Body of pancreas (tissue), 4 donors: ENCODE data around the gene ARSA. TPM values are rescaled to one million over a fixed set of nuclear protein-coding genes. Genes with fewer than 3 reads are reported as not detected.

Experiments
- ATAC-seq: fragments of 150-250 bp; one replicate; pipeline ENCODE4 v1.9.1; 2016
- DNase-seq, 4 donors: peaks; one replicate each; pipeline ENCODE4 v3.0.0-alpha.2; 2019
- H3K27ac ChIP-seq, 4 donors: fragments of 200-600 bp; sonication (generic); 1 replicate in 3 of 4; 2 replicates in 1 of 4; pipeline versions ENCODE4 v1.5.1 to v1.6.1; 2016 to 2019; ENCODE audit warnings: mild to moderate bottlenecking in 1 of 4, mixed read lengths in 1 of 4, moderate library complexity in 1 of 4
- H3K27me3 ChIP-seq, 2 donors: fragments of 200-600 bp; sonication (generic); one replicate each; pipeline ENCODE4 v1.6.0; 2016; ENCODE audit warnings: mild to moderate bottlenecking in 1 of 2
- H3K36me3 ChIP-seq, 2 donors: fragments of 200-600 bp; sonication (generic); replicated peaks in 1 of 2; 2 replicates each; pipeline ENCODE4 v1.5.1; 2016; ENCODE audit warnings: low read depth in 2 of 2; ENCODE audit not compliant: insufficient read depth in 1 of 2
- H3K4me1 ChIP-seq: fragments of 200-600 bp; sonication (generic); one replicate; pipeline ENCODE4 v1.6.0; 2016
- H3K4me3 ChIP-seq, 2 donors: fragments of 200-600 bp; sonication (generic); 1 replicate in 1 of 2; 2 replicates in 1 of 2; pipeline ENCODE4 v1.5.1; 2016 to 2019
- H3K9me3 ChIP-seq, 3 donors: fragments of 200-600 bp; sonication (generic); 1 replicate in 2 of 3; 2 replicates in 1 of 3; pipeline ENCODE4 v1.5.1; 2016
- POLR2A ChIP-seq, 3 donors: fragments of 450-650 bp; IDR thresholded peaks; one replicate each; pipeline ENCODE4 v1.6.1; 2016; ENCODE audit warnings: antibody characterized with exemption in 3 of 3, mild to moderate bottlenecking in 2 of 3
- WGBS, 2 donors: methylation state at CpG; one replicate each; pipeline ENCODE4 v1.1.5; 2017; 5-methylcytosine and 5-hydroxymethylcytosine counted together
- intact Hi-C: fragments of 100-400 bp; cut with DNase I; formaldehyde crosslinking; loops from one replicate; pipeline ENCODE4 v1.15.1; 2023
- total RNA-seq, 2 donors: library from RNA; depleted of rRNA; stranded (reverse); fragments of >200 nt; gene quantifications; one replicate each; pipeline ENCODE4 v1.1.0, GENCODE V29; 2016
- TF ChIP-seq, protein P1 (sequence below), 7 experiments: fragments of 450-650 bp in 4 of 7; fragments of 200-600 bp in 3 of 7; sonication (generic) in 3 of 7; IDR thresholded peaks; one replicate each; pipeline ENCODE4 v1.5.1; 2016 to 2019; ENCODE audit warnings: antibody characterized with exemption in 7 of 7

ARSA gene
- total RNA-seq, 2 donors from 2014 or later = 47.0 to 84.7 TPM

DNA sequence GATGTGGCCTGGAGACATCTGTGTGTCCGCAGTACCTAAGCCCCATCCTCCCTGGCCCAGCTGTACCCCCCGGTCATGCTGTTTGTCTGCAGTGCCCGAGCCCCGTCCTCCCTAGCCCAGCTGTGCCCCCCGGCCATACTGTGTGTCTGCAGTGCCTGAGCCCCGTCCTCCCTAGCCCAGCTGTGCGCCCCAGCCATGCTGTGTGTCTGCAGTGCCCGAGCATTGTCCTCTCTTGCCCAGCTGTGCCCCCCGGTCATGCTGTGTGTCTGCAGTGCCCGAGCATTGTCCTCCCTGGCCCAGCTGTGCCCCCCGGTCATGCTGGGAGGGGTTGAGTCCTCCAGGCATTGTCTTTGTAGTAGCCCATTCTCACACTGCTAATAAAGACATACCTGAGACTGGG, 7.6 kb upstream of the ARSA start:
- TF ChIP-seq, protein P1, sequence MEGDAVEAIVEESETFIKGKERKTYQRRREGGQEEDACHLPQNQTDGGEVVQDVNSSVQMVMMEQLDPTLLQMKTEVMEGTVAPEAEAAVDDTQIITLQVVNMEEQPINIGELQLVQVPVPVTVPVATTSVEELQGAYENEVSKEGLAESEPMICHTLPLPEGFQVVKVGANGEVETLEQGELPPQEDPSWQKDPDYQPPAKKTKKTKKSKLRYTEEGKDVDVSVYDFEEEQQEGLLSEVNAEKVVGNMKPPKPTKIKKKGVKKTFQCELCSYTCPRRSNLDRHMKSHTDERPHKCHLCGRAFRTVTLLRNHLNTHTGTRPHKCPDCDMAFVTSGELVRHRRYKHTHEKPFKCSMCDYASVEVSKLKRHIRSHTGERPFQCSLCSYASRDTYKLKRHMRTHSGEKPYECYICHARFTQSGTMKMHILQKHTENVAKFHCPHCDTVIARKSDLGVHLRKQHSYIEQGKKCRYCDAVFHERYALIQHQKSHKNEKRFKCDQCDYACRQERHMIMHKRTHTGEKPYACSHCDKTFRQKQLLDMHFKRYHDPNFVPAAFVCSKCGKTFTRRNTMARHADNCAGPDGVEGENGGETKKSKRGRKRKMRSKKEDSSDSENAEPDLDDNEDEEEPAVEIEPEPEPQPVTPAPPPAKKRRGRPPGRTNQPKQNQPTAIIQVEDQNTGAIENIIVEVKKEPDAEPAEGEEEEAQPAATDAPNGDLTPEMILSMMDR (IDR thresholded peaks at IDR 0.05) = no peak
- no peak for TF ChIP-seq POLR2A (IDR thresholded peaks at IDR 0.05)
- WGBS, 2 donors = 86 to 91% methylated on average over 11 of the region's 11 CpGs
- no peak for DNase-seq
- H3K9me3 ChIP-seq = no peaks in the 10 kb centered on the region
- intact Hi-C loops = no loop called here
- no peak overlapping the region for H3K27ac ChIP-seq
- no peaks in the 10 kb centered on the region for H3K4me1 ChIP-seq
- no peak for ATAC-seq
- no peak overlapping the region for H3K4me3 ChIP-seq
- H3K36me3 ChIP-seq = no peaks in the 10 kb centered on the region
- no peaks in the 10 kb centered on the region for H3K27me3 ChIP-seq

DNA sequence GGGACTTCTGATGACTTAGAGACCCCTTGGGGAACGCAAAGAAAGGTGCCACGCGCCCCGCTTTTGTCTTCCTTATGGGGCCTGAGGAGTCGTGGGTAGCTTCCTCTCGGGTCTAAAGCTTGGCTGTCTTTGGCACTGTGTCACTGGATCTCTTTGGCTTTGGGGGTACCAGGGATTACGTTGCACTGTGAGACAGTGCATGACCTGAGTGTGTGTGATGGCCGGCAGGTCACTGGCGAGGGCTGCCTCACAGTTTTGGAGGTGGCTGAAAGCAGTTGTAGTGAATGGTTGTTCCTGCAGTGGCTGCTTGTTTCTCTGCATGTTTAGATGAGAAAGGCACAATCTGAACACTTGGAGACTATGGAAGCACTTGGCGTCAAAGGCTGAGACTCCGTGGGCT, 5.8 kb upstream of the ARSA start:
- DNase-seq (no peak), ATAC-seq (no peak)
- H3K4me3 ChIP-seq = no peak overlapping the region
- no peaks in the 10 kb centered on the region for H3K36me3 ChIP-seq
- no peaks in the 10 kb centered on the region for H3K27me3 ChIP-seq
- intact Hi-C loops = no loop called here
- peaks cover 3% of the 10 kb centered on the region for H3K4me1 ChIP-seq
- H3K9me3 ChIP-seq = no peaks in the 10 kb centered on the region
- TF ChIP-seq POLR2A (IDR thresholded peaks at IDR 0.05) = no peak
- TF ChIP-seq, protein P1 (IDR thresholded peaks at IDR 0.05) = no peak
- no peak overlapping the region for H3K27ac ChIP-seq
- WGBS, 2 donors = 92 to 95% methylated on average over 10 to 11 of the region's 11 CpGs

DNA sequence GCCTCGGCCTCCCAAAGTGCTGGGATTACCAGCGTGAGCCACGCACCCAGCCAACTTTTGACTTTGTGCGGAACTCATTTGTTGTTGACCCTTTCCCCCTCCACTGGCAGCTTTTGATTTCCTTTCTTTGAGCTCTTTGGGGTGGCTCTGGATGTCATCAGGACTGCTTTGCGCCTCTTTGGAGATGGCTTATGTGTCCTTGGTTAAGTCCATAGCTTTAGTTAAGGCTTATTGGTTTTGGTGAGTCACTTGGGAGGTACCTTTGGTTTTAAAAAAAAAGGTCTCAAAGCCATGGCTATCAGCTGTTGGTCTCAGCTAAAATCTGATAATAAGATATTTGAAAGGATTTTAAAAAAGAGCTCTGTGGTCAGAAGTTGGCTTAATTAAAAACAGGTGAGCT, 5.1 kb upstream of the ARSA start:
- intact Hi-C loops = no loop called here
- ATAC-seq = no peak
- H3K4me3 ChIP-seq = no peak overlapping the region
- no peaks in the 10 kb centered on the region for H3K27me3 ChIP-seq
- peaks cover 7% of the 10 kb centered on the region for H3K4me1 ChIP-seq
- no peak overlapping the region for H3K27ac ChIP-seq
- TF ChIP-seq, protein P1 (IDR thresholded peaks at IDR 0.05) = no peak
- no peak for TF ChIP-seq POLR2A (IDR thresholded peaks at IDR 0.05)
- H3K9me3 ChIP-seq = no peaks in the 10 kb centered on the region
- H3K36me3 ChIP-seq = no peaks in the 10 kb centered on the region
- WGBS, 2 donors = 87 to 91% methylated on average over 5 of the region's 5 CpGs
- no peak for DNase-seq

DNA sequence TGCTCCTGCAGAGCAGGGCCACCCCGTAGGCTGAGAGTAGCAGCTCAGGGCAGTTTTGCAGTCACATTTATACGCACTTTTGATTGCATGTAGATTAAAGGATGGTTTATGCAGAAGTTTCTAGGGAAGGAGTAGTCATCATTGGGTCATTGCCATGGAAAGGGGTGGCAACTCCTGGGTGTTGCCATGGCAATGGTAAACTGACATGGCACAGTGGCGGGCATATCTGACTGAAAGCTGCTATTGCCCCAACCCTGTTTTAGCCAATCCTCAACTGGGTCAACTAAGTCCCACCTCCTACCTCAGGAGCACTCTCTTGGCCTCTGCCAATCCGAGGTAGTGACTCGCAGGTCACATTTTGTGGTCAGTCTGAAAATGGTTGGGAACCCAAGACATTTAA, 2.4 kb upstream of the ARSA start:
- H3K4me1 ChIP-seq = peaks cover 20% of the 10 kb centered on the region
- H3K27me3 ChIP-seq = no peaks in the 10 kb centered on the region
- intact Hi-C loops = no loop called here
- 90 to 95% methylated on average over 5 of the region's 5 CpGs for WGBS, 2 donors
- H3K4me3 ChIP-seq = no peak overlapping the region
- no peak for ATAC-seq
- TF ChIP-seq, protein P1 (IDR thresholded peaks at IDR 0.05) = no peak
- DNase-seq = no peak
- H3K9me3 ChIP-seq = no peaks in the 10 kb centered on the region
- no peak overlapping the region for H3K27ac ChIP-seq
- no peaks in the 10 kb centered on the region for H3K36me3 ChIP-seq

DNA sequence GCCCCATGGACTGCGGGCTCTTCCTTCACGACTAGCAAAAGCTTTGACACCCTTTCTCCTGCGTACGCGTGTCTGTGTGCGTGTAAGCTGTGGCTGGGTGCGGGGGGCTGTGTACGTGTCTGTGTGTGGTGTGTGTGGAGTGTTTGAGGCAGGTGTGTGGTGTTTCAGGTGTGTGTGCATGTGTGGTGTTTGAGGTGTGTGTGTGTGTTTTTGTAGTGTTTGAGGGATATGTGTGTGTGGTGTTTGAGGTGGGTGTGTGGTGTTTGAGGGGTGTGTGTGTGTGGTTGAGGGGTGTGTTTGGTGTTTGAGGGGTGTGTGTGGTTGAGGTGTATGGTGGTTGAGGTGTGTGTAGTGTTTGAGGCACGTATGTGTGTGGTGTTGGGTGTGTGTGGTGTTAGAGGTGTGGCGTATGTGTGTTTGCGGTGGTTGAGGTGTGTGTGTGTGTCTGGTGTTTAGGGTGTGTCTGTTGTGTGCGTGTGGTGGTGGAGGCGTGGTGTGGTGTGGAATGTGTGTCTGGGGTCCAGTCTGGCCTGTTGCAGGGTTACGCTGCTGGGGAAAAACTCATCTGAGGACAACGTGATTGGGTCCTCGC, 687 bp upstream of the ARSA start:
- peak overlapping the region in 3 of 4 donors; percentile 43 to 83 (median 77) for H3K27ac ChIP-seq
- 25 to 33% methylated on average over 16 of the region's 16 CpGs for WGBS, 2 donors
- H3K36me3 ChIP-seq = no peaks in the 10 kb centered on the region
- ATAC-seq = no peak
- no peaks in the 10 kb centered on the region for H3K27me3 ChIP-seq
- intact Hi-C loops = no loop called here
- no peaks in the 10 kb centered on the region for H3K9me3 ChIP-seq
- peak overlapping the region; percentile 41 to 76 for H3K4me3 ChIP-seq
- peaks cover 20% of the 10 kb centered on the region for H3K4me1 ChIP-seq
- DNase-seq = no peak
- TF ChIP-seq POLR2A (IDR thresholded peaks at IDR 0.05) = no peak
- TF ChIP-seq, protein P1 (IDR thresholded peaks at IDR 0.05) = no peak
